HL-60 (cell line): ENCODE results near the gene MARCHF4.

ENCODE experiments used
- REST ChIP-seq: IDR thresholded peaks from 2 replicates; pipeline ENCODE4 v1.6.1; 2012; ENCODE audit warnings: low read depth; ENCODE audit not compliant: insufficient replicate concordance
- TF ChIP-seq, protein P1 (sequence below): IDR thresholded peaks from one replicate; pipeline ENCODE4 v1.5.1; 2011; ENCODE audit warnings: low read length, control low read depth, inconsistent platforms; ENCODE audit not compliant: insufficient read depth

GRCh38 chr2:216385478-216385877, 13.2 kb upstream of the MARCHF4 start:
- TF ChIP-seq, protein P1, sequence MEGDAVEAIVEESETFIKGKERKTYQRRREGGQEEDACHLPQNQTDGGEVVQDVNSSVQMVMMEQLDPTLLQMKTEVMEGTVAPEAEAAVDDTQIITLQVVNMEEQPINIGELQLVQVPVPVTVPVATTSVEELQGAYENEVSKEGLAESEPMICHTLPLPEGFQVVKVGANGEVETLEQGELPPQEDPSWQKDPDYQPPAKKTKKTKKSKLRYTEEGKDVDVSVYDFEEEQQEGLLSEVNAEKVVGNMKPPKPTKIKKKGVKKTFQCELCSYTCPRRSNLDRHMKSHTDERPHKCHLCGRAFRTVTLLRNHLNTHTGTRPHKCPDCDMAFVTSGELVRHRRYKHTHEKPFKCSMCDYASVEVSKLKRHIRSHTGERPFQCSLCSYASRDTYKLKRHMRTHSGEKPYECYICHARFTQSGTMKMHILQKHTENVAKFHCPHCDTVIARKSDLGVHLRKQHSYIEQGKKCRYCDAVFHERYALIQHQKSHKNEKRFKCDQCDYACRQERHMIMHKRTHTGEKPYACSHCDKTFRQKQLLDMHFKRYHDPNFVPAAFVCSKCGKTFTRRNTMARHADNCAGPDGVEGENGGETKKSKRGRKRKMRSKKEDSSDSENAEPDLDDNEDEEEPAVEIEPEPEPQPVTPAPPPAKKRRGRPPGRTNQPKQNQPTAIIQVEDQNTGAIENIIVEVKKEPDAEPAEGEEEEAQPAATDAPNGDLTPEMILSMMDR: no peak
- no peak for TF ChIP-seq REST
